Testis (tissue), 2 donors: ENCODE data around the gene TBX1.

Experiments used
- POLR2A ChIP-seq: fragments of 450-650 bp; IDR thresholded peaks from one replicate; pipeline ENCODE4 v1.6.1; 2017; ENCODE audit warnings: antibody characterized with exemption, mild to moderate bottlenecking, moderate library complexity
- TF ChIP-seq, protein P1 (sequence below), 3 experiments: fragments of 450-650 bp in 2 of 3; fragments of 200-600 bp in 1 of 3; sonication (generic) in 1 of 3; IDR thresholded peaks; one replicate each; pipeline ENCODE4 v1.5.1; 2016 to 2019; ENCODE audit warnings: antibody characterized with exemption in 3 of 3, mild to moderate bottlenecking in 2 of 3, moderate library complexity in 1 of 3

DNA sequence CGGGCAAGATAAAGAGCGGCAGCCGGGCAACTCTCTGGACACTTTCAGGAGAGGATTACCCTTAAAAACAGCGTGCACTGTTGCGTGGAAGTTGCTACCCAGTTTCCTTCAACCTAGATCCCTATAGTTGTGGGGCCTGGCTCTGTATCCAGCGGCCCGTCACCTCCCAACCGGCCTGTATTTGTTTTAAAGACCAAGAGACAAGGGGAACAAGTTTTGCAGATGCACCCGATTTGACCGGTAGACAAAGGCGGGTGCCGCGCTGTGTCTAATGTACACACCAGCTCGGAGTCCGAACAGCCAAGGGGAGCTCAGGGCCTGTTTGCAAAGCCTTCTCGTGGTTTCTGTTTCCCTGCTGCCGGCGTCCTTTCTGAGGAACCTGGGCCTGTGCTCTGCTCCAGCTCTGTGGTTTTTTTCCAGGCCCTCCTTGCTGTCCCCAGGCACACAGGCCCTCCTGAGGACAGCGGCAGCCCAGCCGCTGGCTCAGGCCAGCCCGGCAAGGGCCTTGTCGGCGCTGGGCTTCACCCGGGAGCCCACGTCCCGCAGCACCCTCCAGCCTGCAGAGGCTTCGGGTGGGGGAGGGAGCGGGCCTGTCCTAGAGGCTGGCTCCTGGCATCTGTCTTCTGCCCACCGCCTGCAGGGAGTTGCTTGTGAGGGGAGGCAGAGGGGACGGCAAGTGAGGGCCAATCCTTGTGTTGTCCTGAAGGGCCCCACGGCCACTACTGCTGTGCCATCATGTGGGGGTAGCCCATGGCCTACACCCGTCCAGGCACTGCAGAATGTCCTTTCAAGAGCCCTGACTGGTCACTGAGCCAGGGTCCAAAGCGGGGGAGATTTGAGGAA is 1.4 kb downstream of the TBX1 start:
- TF ChIP-seq POLR2A = no peak
- TF ChIP-seq, protein P1, sequence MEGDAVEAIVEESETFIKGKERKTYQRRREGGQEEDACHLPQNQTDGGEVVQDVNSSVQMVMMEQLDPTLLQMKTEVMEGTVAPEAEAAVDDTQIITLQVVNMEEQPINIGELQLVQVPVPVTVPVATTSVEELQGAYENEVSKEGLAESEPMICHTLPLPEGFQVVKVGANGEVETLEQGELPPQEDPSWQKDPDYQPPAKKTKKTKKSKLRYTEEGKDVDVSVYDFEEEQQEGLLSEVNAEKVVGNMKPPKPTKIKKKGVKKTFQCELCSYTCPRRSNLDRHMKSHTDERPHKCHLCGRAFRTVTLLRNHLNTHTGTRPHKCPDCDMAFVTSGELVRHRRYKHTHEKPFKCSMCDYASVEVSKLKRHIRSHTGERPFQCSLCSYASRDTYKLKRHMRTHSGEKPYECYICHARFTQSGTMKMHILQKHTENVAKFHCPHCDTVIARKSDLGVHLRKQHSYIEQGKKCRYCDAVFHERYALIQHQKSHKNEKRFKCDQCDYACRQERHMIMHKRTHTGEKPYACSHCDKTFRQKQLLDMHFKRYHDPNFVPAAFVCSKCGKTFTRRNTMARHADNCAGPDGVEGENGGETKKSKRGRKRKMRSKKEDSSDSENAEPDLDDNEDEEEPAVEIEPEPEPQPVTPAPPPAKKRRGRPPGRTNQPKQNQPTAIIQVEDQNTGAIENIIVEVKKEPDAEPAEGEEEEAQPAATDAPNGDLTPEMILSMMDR (IDR thresholded peaks at IDR 0.05) = no peak
